Osteoblast (primary cell): Measurements from ENCODE around the gene FAM13C. TPM values are rescaled to one million over a fixed set of nuclear protein-coding genes. Genes with fewer than 3 reads are reported as not detected.

ENCODE experiments used
- DNase-seq: peaks from one replicate; pipeline ENCODE4 v3.0.0; 2011; ENCODE audit warnings: low spot score, mixed read lengths; ENCODE audit not compliant: insufficient read length; ENCODE audit errors: missing footprints
- H2AFZ ChIP-seq: 2 replicates; pipeline ENCODE4 v1.6.0; 2011; ENCODE audit warnings: mild to moderate bottlenecking, low read length
- H3K27ac ChIP-seq: 2 replicates; pipeline ENCODE4 v1.5.1; 2011; ENCODE audit warnings: mild to moderate bottlenecking, low read depth, low read length, moderate library complexity
- H3K27me3 ChIP-seq: 2 replicates; pipeline ENCODE4 v1.6.0; 2012; ENCODE audit warnings: mild to moderate bottlenecking, control low read depth, inconsistent platforms, low read length, moderate library complexity; ENCODE audit not compliant: insufficient read depth
- H3K36me3 ChIP-seq: 2 replicates; pipeline ENCODE4 v1.5.1; 2011; ENCODE audit warnings: mild to moderate bottlenecking, low read length, control low read depth, moderate library complexity; ENCODE audit not compliant: insufficient read depth
- H3K4me1 ChIP-seq: 2 replicates; pipeline ENCODE4 v1.5.1; 2011; ENCODE audit warnings: mild to moderate bottlenecking, low read length, control low read depth, moderate library complexity; ENCODE audit not compliant: insufficient read depth
- H3K4me2 ChIP-seq: 2 replicates; pipeline ENCODE4 v1.6.0; 2011; ENCODE audit warnings: mild to moderate bottlenecking, low read length; ENCODE audit not compliant: insufficient read depth
- H3K4me3 ChIP-seq: fragments of 200-600 bp; sonication (generic); 3 replicates; pipeline ENCODE4 v1.5.1; 2012; ENCODE audit warnings: mild to moderate bottlenecking, low read length, inconsistent platforms; ENCODE audit not compliant: insufficient read depth
- H3K79me2 ChIP-seq: 2 replicates; pipeline ENCODE4 v1.6.0; 2012; ENCODE audit warnings: mild to moderate bottlenecking, low read length, control low read depth, inconsistent platforms; ENCODE audit not compliant: insufficient read depth
- H3K9me3 ChIP-seq: 2 replicates; pipeline ENCODE4 v1.5.1; 2011; ENCODE audit warnings: low read depth, low read length, control low read depth
- H4K20me1 ChIP-seq: 2 replicates; pipeline ENCODE4 v1.6.0; 2012; ENCODE audit warnings: mild to moderate bottlenecking, low read length, control low read depth; ENCODE audit not compliant: insufficient read depth
- CTCF ChIP-seq: IDR thresholded peaks from 2 replicates; pipeline ENCODE4 v1.5.1; 2011; ENCODE audit warnings: mild to moderate bottlenecking, low read depth, low read length, moderate library complexity; ENCODE audit errors: extremely low read depth
- total RNA-seq: library from RNA; depleted of rRNA; stranded (reverse); fragments of >200 nt; gene quantifications from 2 replicates; pipeline ENCODE4 v1.2.3, GENCODE V29; 2012

FAM13C gene
- total RNA-seq, 1 donor: 6.5 TPM

GRCh38 chr10:59283456-59284091 lies 78.8 kb downstream of the FAM13C start:
- Histone ChIP-seq H3K4me2 (no peak overlapping the region), H3K4me1 (no peaks in the 10 kb centered on the region), H4K20me1 (no peaks in the 10 kb centered on the region), H3K27me3 (no peaks in the 10 kb centered on the region), H3K36me3 (no peaks in the 10 kb centered on the region), H3K79me2 (no peaks in the 10 kb centered on the region), H3K4me3 (no peak overlapping the region), H3K9me3 (no peaks in the 10 kb centered on the region), H3K27ac (no peak overlapping the region), H2AFZ (no peak overlapping the region)
- TF ChIP-seq CTCF: no peak
- no peak for DNase-seq

DNA sequence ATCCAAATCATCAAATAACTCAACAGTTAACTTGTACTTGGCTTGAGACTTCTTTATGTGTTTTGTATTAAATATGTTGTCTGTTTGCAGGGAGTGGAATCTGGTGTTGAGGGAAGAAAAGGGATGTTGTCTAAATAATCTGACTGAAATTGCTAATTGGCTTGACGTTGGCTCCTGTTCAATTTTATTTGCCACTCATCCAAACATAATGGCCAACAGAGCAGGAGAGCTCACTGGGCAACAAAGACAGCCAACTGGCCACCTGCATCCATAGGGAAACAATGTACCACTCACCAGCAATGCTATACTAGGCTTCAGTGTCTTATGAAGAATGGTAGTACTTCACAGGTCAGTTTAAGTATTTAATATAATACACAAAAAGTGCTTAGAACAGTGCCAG lies 80.5 kb downstream of the FAM13C start:
- Histone ChIP-seq H3K4me1 (no peaks in the 10 kb centered on the region), H4K20me1 (no peaks in the 10 kb centered on the region), H2AFZ (no peak overlapping the region), H3K9me3 (no peaks in the 10 kb centered on the region), H3K27ac (no peak overlapping the region), H3K4me2 (no peak overlapping the region), H3K79me2 (no peaks in the 10 kb centered on the region), H3K4me3 (no peak overlapping the region), H3K36me3 (no peaks in the 10 kb centered on the region), H3K27me3 (no peaks in the 10 kb centered on the region)
- no peak for DNase-seq
- TF ChIP-seq CTCF: no peak

DNA sequence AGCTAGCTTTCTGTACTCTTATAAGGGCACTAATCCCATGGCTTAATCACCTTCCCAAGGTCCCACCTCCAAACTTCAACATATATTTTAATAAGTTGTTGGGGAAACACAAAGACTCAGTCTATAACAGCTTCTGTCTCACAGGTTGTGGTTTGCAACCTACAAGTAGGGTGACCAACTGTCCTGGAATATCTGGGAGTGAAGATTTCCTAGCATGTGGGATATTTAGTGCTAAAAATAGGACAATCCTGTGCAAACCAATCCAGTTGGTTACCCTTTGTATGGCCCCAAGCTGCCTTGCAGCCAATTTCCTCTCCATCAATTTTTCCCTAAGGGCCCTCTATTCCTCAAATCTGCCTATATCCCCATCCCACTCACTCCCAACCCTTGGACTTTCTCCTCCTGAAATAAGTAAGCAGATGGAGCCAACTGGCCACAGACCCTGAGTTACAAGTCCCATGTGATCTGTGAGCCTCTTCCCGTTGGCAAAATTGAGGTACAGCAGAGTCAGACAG lies 82.3 kb downstream of the FAM13C start:
- H3K4me1 ChIP-seq: no peaks in the 10 kb centered on the region
- no peaks in the 10 kb centered on the region for H3K27me3 ChIP-seq
- no peaks in the 10 kb centered on the region for H3K79me2 ChIP-seq
- no peaks in the 10 kb centered on the region for H3K9me3 ChIP-seq
- H3K4me2 ChIP-seq: no peak overlapping the region
- H3K27ac ChIP-seq: no peak overlapping the region
- DNase-seq: no peak
- no peaks in the 10 kb centered on the region for H3K36me3 ChIP-seq
- TF ChIP-seq CTCF: no peak
- no peak overlapping the region for H3K4me3 ChIP-seq
- no peak overlapping the region for H2AFZ ChIP-seq
- H4K20me1 ChIP-seq: no peaks in the 10 kb centered on the region

GRCh38 chr10:59279476-59279875 lies 82.9 kb downstream of the FAM13C start:
- Histone ChIP-seq H4K20me1 (no peaks in the 10 kb centered on the region), H3K27me3 (no peaks in the 10 kb centered on the region), H3K9me3 (no peaks in the 10 kb centered on the region), H3K4me1 (no peaks in the 10 kb centered on the region), H3K4me2 (no peak overlapping the region), H3K4me3 (no peak overlapping the region), H3K36me3 (no peaks in the 10 kb centered on the region), H2AFZ (no peak overlapping the region), H3K79me2 (no peaks in the 10 kb centered on the region), H3K27ac (no peak overlapping the region)
- no peak for TF ChIP-seq CTCF
- no peak for DNase-seq
